NCI-H2196 (cell line): ENCODE results near the gene KLHL30.

Experiments used
- DNase-seq: peaks from one replicate; lab custom pipeline; 2025; ENCODE audit not compliant: unreplicated experiment; lab: John Stamatoyannopoulos, UW

KLHL30 gene

GRCh38 chr2:238130111-238130695 is 8.3 kb upstream of the KLHL30 start:
- no peak for DNase-seq

- DNase-seq = no peak
These were observed 7.5 kb upstream of the KLHL30 start for GRCh38 chr2:238130696-238131628.

DNA sequence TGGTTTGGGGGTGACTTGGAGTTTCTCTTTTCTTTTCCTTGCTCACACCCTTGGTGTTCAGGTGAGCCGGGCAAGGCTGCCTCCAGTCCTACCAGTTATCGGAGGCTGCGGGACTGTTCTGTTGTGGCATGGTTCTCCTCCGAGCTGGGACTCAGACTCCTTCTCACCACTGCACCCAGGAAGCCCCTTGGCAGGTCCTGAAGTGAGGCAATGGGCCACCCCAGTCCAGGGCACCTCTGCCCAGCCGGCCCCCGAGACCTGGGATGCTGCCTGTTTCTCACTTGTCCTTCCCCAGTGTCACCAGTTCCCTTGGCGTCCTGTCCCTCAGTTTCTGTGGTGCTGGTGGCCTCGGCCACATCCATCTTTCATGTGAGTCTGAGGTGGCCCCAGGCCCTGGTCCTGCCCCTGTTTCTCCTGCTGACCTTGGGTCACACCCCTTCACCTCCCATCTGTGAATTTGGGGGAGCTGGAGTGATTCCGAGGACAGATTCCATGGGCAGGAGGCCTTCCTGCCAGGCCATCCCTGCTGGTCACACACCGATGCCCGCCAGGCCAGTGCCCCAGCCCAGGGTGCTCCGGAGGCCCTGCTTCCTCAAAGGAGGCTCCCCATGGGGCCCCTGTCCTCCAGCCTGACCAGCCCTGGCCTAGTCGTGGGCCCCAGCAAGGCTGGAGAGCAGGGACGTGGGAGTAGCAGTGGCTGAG is 6.6 kb upstream of the KLHL30 start:
- no peak for DNase-seq

- DNase-seq = no peak
These were observed 5.7 kb upstream of the KLHL30 start for GRCh38 chr2:238132463-238133450.

DNA sequence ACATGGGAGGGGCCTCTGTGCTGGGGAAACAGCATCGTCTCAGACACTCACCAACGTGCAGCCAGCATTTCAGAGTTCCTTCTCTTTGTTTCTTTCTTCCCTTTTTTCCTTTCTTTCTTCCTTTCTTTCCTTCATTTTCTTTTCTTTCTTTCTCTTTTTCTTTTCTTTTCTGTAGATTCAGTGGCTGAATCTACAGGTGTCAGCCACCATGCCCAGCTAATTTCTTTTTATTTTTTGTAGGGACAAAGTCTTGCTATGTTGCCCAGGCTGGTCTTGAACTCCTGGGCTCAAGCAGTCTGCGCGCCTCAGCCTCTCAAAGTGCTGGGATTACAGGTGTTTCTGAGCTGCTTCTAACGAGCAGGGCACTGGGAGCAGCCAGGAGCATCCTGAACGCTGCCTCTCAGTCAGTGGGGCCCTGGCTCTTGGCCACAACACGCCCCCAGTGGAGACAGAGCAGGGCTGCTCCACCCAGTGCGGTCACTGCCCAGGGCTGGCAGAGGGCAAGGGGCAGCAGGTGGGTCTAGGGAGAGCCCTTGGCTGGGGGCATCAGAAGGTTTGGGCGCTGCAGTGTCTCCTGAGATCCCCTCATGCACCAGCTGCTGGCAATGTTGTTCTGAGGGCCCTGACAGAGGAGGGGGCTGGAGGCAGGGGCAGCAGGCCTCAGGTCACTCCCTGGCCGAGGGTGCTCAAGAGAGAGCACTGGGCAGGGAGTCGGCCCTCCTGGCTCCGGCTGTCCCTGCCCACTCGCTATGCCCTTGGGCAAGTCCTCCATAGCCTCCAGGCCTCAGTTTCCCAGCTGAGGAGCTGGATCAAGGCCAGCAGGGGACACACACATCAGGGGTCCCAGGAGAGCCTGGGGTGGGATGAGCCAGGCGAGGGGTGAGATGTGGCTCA is 4.7 kb upstream of the KLHL30 start:
- DNase-seq = no peak

DNA sequence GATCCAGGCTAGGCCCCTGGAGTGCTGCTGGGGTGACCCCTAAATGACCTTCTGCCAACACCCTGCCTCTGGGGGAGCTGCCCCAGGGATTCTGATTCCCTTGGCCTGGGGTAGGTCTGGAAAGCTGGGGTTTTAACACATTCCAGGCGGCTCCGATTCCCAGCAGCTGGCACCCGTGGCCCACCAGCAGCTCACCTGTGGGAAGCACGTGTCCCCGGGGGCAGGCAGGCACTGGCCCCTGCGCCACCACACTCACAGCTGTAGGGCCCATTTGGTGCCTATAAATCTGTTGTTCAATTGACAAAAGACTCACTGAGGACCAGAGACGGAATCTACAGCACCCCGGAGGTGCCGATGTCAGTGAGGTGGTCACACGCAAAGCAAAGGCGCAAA is 4.1 kb upstream of the KLHL30 start:
- DNase-seq = no peak

- no peak for DNase-seq
These were observed 2.8 kb upstream of the KLHL30 start for GRCh38 chr2:238135601-238136150.

DNA sequence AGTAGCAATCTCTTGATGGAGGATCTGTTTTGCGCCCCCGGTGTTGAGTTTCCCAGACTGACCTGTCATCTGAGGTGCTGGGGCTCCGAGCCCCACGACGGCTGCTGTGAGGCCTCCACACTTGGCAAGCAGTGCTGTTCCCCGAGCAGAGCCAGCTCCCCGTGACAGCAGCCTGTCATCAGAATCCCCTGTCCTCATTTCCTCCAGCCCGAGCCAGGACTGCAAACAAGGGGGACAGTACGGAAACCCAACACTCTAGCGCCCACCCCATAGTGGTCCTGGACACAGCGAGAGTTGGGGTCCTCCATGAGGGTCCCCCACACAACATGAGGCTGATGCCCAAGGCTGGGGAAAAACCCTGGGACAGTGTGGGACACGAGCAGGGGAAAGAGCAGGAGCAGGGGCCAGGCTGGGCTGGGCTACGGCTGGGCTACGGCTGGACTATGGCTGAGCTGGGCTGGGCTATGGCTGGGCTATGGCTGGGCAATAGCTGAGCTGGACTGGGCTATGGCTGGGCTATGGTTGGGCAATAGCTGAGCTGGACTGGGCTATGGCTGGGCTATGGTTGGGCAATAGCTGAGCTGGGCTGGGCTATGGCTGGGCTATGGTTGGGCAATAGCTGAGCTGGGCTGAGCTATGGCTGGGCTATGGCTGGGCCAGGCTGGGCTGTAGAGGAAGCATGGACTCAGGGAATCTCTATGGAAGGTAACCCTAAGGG is 1.5 kb upstream of the KLHL30 start:
- no peak for DNase-seq

- no peak for DNase-seq
These were observed 583 bp upstream of the KLHL30 start for GRCh38 chr2:238137885-238138284.

DNA sequence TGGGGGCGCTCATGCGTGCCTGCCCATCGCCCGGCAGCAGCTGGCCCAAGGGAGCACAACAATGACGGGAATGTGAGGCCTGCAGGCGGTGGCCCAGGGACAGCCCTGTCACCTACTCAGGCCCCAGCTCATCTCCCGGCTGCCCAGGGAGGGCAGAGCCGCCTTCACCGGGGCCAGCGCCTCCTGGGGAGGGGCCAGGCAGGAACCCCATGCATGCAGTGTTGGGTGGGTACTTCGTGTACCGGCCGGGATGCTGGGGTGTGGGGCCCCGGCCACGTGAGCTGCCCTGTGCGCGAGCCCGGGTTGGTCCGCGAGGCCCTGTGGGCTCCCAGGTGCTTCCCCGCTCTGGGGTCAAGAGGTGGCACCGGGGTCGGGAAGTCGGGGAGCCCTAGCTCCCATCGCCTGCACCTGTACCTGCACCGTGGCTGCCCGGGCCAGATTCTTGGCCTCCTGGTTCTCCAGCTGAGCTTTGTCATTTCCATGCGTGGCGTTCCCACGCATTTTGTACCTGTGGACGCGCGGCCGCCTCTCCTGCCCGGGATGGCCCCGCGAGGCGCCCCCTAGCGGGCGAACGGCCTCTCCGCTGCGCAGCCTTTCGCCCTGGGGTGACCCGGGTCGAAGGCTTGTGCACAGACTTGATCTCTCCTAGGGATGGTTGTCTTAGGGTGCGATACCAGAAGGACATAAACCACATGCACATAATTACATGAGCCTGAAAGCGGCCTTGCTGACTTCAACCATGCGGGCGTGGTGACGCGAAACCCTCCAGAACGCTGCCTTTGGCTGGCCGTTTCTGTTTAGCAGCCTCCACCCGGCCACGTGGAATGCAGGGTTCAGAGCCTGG is 950 bp downstream of the KLHL30 start:
- DNase-seq = no peak

DNA sequence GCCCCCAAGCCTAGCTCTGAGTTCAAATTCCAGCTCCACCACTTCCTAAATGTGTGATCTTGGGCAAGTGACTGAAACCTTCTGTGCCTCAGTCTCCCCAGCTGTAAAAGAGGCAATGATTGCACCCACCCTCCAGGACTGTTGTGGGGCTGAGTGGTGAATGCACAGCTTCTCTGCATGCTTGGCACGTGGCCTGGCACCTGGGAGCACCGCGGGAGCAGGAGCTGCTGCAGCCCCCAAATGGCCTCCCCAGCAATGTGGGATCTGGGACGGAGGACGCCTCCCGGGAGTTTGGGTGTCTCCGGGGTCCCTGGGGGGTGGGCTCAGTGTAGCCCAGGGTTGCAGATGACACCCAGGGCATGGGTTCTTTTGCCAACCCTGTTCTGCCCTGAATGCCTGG is 1.6 kb downstream of the KLHL30 start:
- DNase-seq = no peak

GRCh38 chr2:238140721-238141540 is 2.5 kb downstream of the KLHL30 start:
- no peak for DNase-seq

DNA sequence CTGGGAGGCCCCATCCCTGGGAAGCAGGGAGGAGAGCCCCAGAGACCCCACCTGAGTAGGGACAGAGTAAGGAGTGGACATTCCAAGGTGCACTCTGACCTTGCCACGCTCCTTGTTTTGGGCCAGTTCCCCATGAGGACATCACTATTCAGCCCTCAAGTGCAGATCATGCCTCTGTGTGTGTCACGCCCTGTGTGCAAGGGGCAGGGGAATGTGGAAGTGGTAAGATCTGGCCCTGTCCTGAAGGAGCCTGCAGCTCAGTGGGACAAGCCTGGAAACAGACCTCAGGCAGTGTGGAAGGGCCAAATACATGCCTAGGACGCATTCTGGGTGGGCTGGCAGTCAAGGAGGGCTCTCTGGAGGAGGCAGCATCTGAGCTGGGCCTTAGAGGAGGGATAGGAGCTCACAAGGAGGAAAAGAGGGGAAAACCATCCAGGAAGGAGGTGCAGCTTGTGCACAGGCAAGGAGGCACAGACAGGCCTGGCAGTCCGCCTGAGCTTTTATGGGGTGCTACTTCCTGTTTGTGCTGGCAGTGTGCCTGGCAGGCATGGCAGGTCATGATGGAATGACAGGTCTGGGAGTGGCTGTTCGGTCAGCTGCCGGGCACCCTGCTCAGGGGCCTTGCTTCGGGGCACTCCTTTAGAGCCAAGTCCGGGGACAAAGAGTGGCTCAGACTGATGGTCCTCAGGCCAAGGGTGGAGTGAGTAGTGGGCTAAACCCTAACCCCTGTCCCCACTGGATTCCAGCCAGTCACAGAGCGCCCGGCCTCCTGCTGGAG is 3.3 kb downstream of the KLHL30 start:
- peak; percentile 30 for DNase-seq

DNA sequence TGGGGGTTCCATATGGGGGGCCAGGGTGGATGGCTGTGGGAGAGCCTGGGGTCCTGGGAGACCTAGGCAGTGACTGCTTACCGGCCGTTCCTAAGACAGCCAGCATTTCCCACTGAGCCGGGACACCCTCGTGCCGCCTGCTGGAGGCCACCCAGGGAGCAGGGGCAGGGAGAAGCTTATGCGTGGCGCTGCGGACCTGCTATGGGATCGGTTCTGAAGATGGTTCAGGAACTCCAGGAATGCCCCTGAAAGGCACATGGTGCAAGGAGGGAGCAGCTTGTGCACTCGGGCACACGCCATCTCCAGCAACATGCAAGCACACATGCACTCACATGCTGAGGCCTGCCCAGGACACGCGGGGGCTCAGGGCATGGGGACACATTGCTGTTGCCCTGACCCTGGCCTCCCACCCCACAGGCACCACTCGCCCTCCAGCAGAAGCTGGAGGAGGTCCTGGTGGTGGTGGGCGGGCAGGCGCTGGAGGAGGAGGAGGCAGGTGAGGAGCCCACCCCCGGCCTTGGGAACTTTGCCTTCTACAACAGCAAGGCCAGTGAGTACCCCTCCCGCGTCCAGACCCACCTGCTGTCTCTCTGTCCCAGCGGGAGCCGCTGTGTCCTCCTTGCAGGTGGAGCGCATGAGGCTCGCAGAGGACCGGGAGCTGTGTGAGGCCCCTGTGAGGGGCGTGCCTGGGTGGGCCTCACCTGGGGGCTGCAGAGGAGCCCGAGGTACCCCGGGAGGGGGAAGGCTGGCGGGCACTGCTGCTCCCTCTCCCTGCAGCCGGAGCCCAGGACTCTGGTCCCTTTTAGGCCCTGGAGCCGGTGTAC is 4.1 kb downstream of the KLHL30 start:
- DNase-seq = no peak

DNA sequence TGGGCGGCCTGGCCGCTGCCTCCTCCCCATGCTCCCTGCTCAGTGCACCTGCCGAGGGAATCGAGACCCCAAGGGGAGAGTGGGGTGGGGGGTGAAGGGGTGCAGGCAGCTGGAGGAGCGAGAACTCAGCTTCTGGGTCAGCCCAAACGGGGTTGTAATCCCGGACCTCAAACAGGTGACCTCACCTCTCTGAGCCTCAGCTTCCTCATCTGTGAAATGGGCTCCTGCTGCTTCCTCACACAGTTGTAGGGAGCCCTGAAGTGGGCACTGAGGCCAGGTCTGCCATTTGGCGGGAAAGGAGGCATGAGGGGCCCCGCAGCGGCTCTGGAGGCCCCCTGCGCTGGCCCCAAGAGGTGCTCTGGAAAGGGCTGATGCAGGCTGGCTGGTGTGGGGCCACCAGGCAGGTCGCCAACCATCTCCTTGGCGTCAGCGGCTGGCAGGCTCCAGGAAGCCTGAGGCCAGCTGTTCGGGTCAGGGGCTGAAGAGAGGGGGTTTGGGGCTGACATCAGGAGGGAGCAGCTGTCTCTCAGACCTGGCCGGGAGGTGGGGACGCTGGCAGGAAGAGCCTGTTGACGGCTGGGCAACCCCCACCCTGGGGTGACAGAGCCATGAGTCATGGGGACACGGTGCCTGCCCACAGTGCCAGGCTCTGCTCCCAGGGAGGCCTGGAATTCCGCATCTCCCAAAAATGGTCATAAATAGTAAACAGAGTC is 4.9 kb downstream of the KLHL30 start:
- no peak for DNase-seq
